Immature natural killer cell (primary cell): Measurements from ENCODE around the gene PRKN. TPM values are rescaled to one million over a fixed set of nuclear protein-coding genes. Genes with fewer than 3 reads are reported as not detected.

Experiments
- DNase-seq, 3 donors: peaks; one replicate each; pipeline ENCODE4 v3.0.0; 2022; ENCODE audit warnings: mixed read lengths in 1 of 3
- H3K27ac Mint-ChIP-seq, 6 donors: one replicate each; pipeline ENCODE4 v1.8.0; 2020; ENCODE audit warnings: mixed read lengths in 6 of 6, mild to moderate bottlenecking in 5 of 6, inconsistent platforms in 4 of 6, moderate library complexity in 3 of 6
- H3K27me3 Mint-ChIP-seq, 3 donors: one replicate each; pipeline ENCODE4 v1.8.0; 2020 to 2021; ENCODE audit warnings: low read depth in 3 of 3, mild to moderate bottlenecking in 3 of 3, mixed read lengths in 3 of 3, moderate library complexity in 3 of 3, inconsistent platforms in 1 of 3
- H3K36me3 Mint-ChIP-seq, 3 donors: one replicate each; pipeline ENCODE4 v1.8.0; 2020; ENCODE audit warnings: mixed read lengths in 3 of 3, inconsistent platforms in 2 of 3, mild to moderate bottlenecking in 2 of 3
- H3K4me1 Mint-ChIP-seq, 2 donors: one replicate each; pipeline ENCODE4 v1.8.0; 2020; ENCODE audit warnings: inconsistent platforms in 2 of 2, mild to moderate bottlenecking in 2 of 2, mixed read lengths in 2 of 2, moderate library complexity in 1 of 2
- H3K4me3 Mint-ChIP-seq, 5 donors: one replicate each; pipeline ENCODE4 v1.8.0; 2020; ENCODE audit warnings: mild to moderate bottlenecking in 5 of 5, mixed read lengths in 5 of 5, inconsistent platforms in 3 of 5, moderate library complexity in 3 of 5
- H3K9me3 Mint-ChIP-seq, 6 donors: one replicate each; pipeline ENCODE4 v1.8.0; 2020; ENCODE audit warnings: mild to moderate bottlenecking in 6 of 6, mixed read lengths in 6 of 6, inconsistent platforms in 4 of 6, moderate library complexity in 3 of 6
- polyA plus RNA-seq, 3 donors: library from polyadenylated mRNA; unstranded; fragments of 300-500 nt; fragmentation: Illumina TruSeq; gene quantifications; one replicate each; pipeline ENCODE4 v1.2.3, GENCODE V29; 2021

The PRKN gene
- polyA plus RNA-seq, 3 donors from 2014 or later: 0.37 to 6.4 (median 2.8) TPM

GRCh38 chr6:162704001-162704400, 23.6 kb downstream of the PRKN start:
- H3K27ac Mint-ChIP-seq: no peak overlapping the region
- peaks cover 0 to 6% of the 10 kb centered on the region in 2 donors for H3K4me1 Mint-ChIP-seq
- peaks cover 0 to 5% (median 2%) of the 10 kb centered on the region in 3 donors for H3K27me3 Mint-ChIP-seq
- H3K4me3 Mint-ChIP-seq: no peak overlapping the region
- H3K36me3 Mint-ChIP-seq: no peaks in the 10 kb centered on the region
- no peaks in the 10 kb centered on the region for H3K9me3 Mint-ChIP-seq
- DNase-seq: no peak

DNA sequence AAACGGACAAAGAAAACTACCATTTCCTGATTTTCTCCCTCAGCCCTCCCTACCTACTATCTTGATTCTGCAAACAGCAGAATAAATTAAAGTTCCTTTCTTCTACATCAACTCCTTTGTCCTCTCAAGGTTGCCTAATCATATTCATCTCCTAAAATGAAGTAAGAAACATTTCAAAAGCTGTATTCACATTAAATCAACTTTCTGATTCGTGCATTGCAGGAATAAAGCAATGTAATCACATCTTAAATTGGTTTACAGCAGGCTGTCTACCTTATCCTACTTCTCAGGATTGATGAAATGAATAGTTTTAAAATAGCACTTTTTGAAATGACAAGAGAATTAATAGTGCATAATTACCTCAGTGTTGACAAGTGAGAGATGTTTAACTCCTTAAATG, 25.1 kb downstream of the PRKN start:
- no peak overlapping the region for H3K27ac Mint-ChIP-seq
- H3K27me3 Mint-ChIP-seq: peaks cover 0 to 10% (median 2%) of the 10 kb centered on the region in 3 donors
- no peak overlapping the region for H3K4me3 Mint-ChIP-seq
- no peak for DNase-seq
- no peaks in the 10 kb centered on the region for H3K9me3 Mint-ChIP-seq
- peaks cover 0 to 6% of the 10 kb centered on the region in 2 donors for H3K4me1 Mint-ChIP-seq
- no peaks in the 10 kb centered on the region for H3K36me3 Mint-ChIP-seq

DNA sequence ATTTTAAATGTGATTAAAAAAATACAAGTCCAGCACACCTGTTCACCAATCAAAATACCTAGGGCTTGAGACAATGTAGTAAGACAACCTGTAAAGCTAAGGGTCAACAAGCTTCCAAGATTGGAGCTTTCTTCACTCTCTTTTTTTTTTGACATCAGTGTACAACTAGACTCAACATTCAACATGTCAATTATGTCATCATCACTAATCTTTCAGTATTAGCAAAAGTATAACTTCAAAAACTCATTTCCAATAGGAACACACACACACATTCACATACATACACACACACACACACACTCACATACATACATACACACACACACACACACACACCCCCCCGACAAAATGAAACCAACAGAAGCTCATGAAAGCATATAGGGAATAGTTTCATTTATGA, 26.0 kb downstream of the PRKN start:
- H3K4me1 Mint-ChIP-seq: peaks cover 0 to 6% of the 10 kb centered on the region in 2 donors
- peaks cover 0 to 10% (median 2%) of the 10 kb centered on the region in 3 donors for H3K27me3 Mint-ChIP-seq
- no peak overlapping the region for H3K4me3 Mint-ChIP-seq
- DNase-seq: no peak
- no peak overlapping the region for H3K27ac Mint-ChIP-seq
- H3K9me3 Mint-ChIP-seq: no peaks in the 10 kb centered on the region
- H3K36me3 Mint-ChIP-seq: no peaks in the 10 kb centered on the region

DNA sequence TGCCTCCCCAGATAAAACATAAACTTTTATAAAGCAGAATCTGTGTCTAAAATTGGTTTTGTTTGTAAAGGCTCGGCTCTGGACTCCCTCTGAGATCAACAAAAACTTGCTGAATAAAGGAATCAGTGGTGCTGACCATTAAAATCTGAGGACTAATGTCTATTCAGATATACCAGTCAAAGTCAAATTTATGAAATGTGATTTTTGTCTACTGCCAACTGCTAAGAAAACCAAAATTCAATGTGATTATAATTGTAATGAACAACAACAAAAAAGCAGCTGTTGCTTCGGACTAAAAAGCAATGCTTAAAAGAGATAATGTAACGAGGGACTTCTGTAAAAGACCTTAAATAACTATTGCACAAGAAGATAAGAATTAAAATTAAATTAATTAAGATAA, 26.6 kb downstream of the PRKN start:
- DNase-seq: no peak
- Mint-ChIP-seq H3K4me1 (peaks cover 0 to under 1% of the 10 kb centered on the region in 2 donors), H3K27ac (no peak overlapping the region), H3K9me3 (no peaks in the 10 kb centered on the region), H3K4me3 (no peak overlapping the region), H3K27me3 (peaks cover 0 to 10% (median 2%) of the 10 kb centered on the region in 3 donors), H3K36me3 (no peaks in the 10 kb centered on the region)

GRCh38 chr6:162699961-162700360, 27.6 kb downstream of the PRKN start:
- Mint-ChIP-seq H3K4me3 (no peak overlapping the region), H3K9me3 (no peaks in the 10 kb centered on the region), H3K27me3 (peaks cover 0 to 8% (median 2%) of the 10 kb centered on the region in 3 donors), H3K4me1 (no peaks in the 10 kb centered on the region), H3K27ac (no peak overlapping the region), H3K36me3 (no peaks in the 10 kb centered on the region)
- no peak for DNase-seq

DNA sequence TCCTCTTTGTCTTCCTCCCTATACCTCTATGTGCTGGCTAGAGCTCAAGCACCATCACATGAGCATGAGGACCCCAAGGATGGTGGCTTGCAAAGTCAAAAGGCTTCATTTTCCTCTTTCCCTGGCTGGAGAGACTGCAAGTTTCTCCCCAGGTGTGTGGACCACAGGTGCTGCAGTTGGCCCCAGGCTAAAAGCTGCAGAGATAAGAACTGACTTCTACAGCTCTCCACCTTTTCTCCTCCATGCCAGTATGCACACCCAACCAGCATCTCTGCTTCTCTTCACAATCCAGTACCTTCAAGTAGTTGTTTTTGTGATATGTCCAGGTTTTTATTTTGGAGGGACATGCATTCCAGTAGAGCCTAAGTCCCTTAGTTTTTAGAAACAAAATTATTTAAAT, 29.1 kb downstream of the PRKN start:
- Mint-ChIP-seq H3K4me1 (no peaks in the 10 kb centered on the region), H3K4me3 (no peak overlapping the region), H3K9me3 (no peaks in the 10 kb centered on the region), H3K27me3 (peaks cover 0 to 7% (median under 1%) of the 10 kb centered on the region in 3 donors), H3K27ac (no peak overlapping the region), H3K36me3 (no peaks in the 10 kb centered on the region)
- DNase-seq: no peak

GRCh38 chr6:162697872-162698403, 29.6 kb downstream of the PRKN start:
- no peaks in the 10 kb centered on the region for H3K9me3 Mint-ChIP-seq
- H3K27me3 Mint-ChIP-seq: peaks cover 0 to 5% (median 0%) of the 10 kb centered on the region in 3 donors
- no peak for DNase-seq
- H3K27ac Mint-ChIP-seq: no peak overlapping the region
- H3K36me3 Mint-ChIP-seq: no peaks in the 10 kb centered on the region
- no peaks in the 10 kb centered on the region for H3K4me1 Mint-ChIP-seq
- H3K4me3 Mint-ChIP-seq: no peak overlapping the region

- Mint-ChIP-seq H3K4me1 (no peaks in the 10 kb centered on the region), H3K36me3 (no peaks in the 10 kb centered on the region)
Measured at GRCh38 chr6:162690158-162690557, 37.4 kb downstream of the PRKN start.

GRCh38 chr6:162688751-162689345, 38.7 kb downstream of the PRKN start:
- Mint-ChIP-seq H3K4me3 (no peak overlapping the region), H3K36me3 (no peaks in the 10 kb centered on the region), H3K27me3 (peaks cover 0 to 2% (median 2%) of the 10 kb centered on the region in 3 donors), H3K9me3 (no peaks in the 10 kb centered on the region), H3K4me1 (no peaks in the 10 kb centered on the region), H3K27ac (no peak overlapping the region)
- DNase-seq: no peak

More at GRCh38 chr6:162690158-162690557, 37.4 kb downstream of the PRKN start:
- DNase-seq: no peak
- H3K4me3 Mint-ChIP-seq: no peak overlapping the region
- peaks cover 0 to 2% (median 2%) of the 10 kb centered on the region in 3 donors for H3K27me3 Mint-ChIP-seq
- H3K27ac Mint-ChIP-seq: no peak overlapping the region
- no peaks in the 10 kb centered on the region for H3K9me3 Mint-ChIP-seq

GRCh38 chr6:162685586-162685985, 42.0 kb downstream of the PRKN start:
- Mint-ChIP-seq H3K4me3 (no peak overlapping the region), H3K9me3 (peaks cover 0 to 7% (median 0%) of the 10 kb centered on the region in 6 donors), H3K27ac (no peak overlapping the region), H3K36me3 (no peaks in the 10 kb centered on the region), H3K27me3 (peaks cover 0 to 2% (median 0%) of the 10 kb centered on the region in 3 donors), H3K4me1 (no peaks in the 10 kb centered on the region)
- no peak for DNase-seq

GRCh38 chr6:162684961-162685360, 42.6 kb downstream of the PRKN start:
- no peak overlapping the region for H3K27ac Mint-ChIP-seq
- no peak for DNase-seq
- peaks cover 0 to 2% (median 0%) of the 10 kb centered on the region in 3 donors for H3K27me3 Mint-ChIP-seq
- no peaks in the 10 kb centered on the region for H3K36me3 Mint-ChIP-seq
- no peak overlapping the region for H3K4me3 Mint-ChIP-seq
- no peaks in the 10 kb centered on the region for H3K4me1 Mint-ChIP-seq
- peaks cover 0 to 7% (median 1%) of the 10 kb centered on the region in 6 donors for H3K9me3 Mint-ChIP-seq

DNA sequence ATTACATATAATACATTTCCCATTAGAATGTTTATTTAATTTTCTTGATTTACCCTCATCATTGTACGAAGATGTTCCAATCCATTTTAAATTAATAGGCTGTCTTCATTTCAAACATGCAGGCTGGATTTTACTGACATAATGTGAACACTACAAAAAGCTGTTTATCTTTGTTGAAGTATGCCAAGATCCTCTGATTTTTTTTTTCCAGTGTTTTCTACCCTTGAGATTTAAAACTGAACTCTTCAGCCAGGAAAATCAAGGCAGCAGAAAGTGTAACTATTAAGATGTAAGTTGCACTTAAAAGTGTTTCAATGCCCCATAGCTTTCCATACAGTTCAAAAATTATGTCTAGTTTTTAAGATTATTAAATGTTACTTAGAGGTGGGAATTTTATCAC, 43.5 kb downstream of the PRKN start:
- Mint-ChIP-seq H3K4me3 (no peak overlapping the region), H3K36me3 (no peaks in the 10 kb centered on the region), H3K27me3 (peaks cover 0 to 2% (median 2%) of the 10 kb centered on the region in 3 donors), H3K4me1 (no peaks in the 10 kb centered on the region), H3K27ac (no peak overlapping the region), H3K9me3 (peaks cover 0 to 7% (median 1%) of the 10 kb centered on the region in 6 donors)
- DNase-seq: no peak

GRCh38 chr6:162683135-162683534, 44.4 kb downstream of the PRKN start:
- no peak for DNase-seq
- Mint-ChIP-seq H3K27ac (no peak overlapping the region), H3K36me3 (no peaks in the 10 kb centered on the region), H3K4me3 (no peak overlapping the region), H3K9me3 (peaks cover 0 to 7% (median 1%) of the 10 kb centered on the region in 6 donors), H3K27me3 (peaks cover 0 to 2% (median 2%) of the 10 kb centered on the region in 3 donors), H3K4me1 (no peaks in the 10 kb centered on the region)

- H3K27ac Mint-ChIP-seq: no peak overlapping the region
- DNase-seq: no peak
- no peaks in the 10 kb centered on the region for H3K36me3 Mint-ChIP-seq
- H3K9me3 Mint-ChIP-seq: peaks cover 0 to 7% (median 1%) of the 10 kb centered on the region in 6 donors
- peaks cover 0 to 2% (median 0%) of the 10 kb centered on the region in 3 donors for H3K27me3 Mint-ChIP-seq
- H3K4me1 Mint-ChIP-seq: no peaks in the 10 kb centered on the region
- no peak overlapping the region for H3K4me3 Mint-ChIP-seq
Measured at GRCh38 chr6:162681447-162681846, 46.1 kb downstream of the PRKN start.

GRCh38 chr6:162680871-162681270, 46.7 kb downstream of the PRKN start:
- Mint-ChIP-seq H3K27me3 (peaks cover 0 to 2% (median 0%) of the 10 kb centered on the region in 3 donors), H3K27ac (no peak overlapping the region), H3K4me3 (no peak overlapping the region), H3K36me3 (no peaks in the 10 kb centered on the region), H3K9me3 (peaks cover 0 to 7% (median 1%) of the 10 kb centered on the region in 6 donors), H3K4me1 (no peaks in the 10 kb centered on the region)
- DNase-seq: no peak
